Transverse colon (tissue), 4 donors: ENCODE measurements around the gene KRT2. TPM values are rescaled to one million over a fixed set of nuclear protein-coding genes. Genes with fewer than 3 reads are reported as not detected.

Source experiments
- DNase-seq: peaks from one replicate; pipeline ENCODE4 v3.0.0-alpha.2; 2019
- H3K27ac ChIP-seq, 4 donors: fragments of 200-600 bp; sonication (generic); 2 replicates each; pipeline ENCODE4 v1.5.1; 2016 to 2018; ENCODE audit warnings: inconsistent platforms in 4 of 4
- H3K27me3 ChIP-seq: fragments of 200-600 bp; sonication (generic); 2 replicates; pipeline ENCODE4 v1.5.1; 2017; ENCODE audit warnings: inconsistent platforms
- H3K36me3 ChIP-seq, 4 donors: fragments of 200-600 bp; sonication (generic); 2 replicates each; pipeline ENCODE4 v1.5.1; 2017 to 2019; ENCODE audit warnings: inconsistent platforms in 4 of 4
- H3K4me1 ChIP-seq, 4 donors: fragments of 200-600 bp; sonication (generic); 2 replicates each; pipeline ENCODE4 v1.5.1; 2017 to 2020; ENCODE audit warnings: inconsistent platforms in 4 of 4
- H3K4me3 ChIP-seq, 4 donors: fragments of 200-600 bp; sonication (generic); 1 replicate in 1 of 4; 2 replicates in 3 of 4; pipeline versions ENCODE4 v1.5.1 to v1.6.1; 2017 to 2019; ENCODE audit warnings: inconsistent platforms in 4 of 4
- H3K9me3 ChIP-seq, 2 donors: fragments of 200-600 bp; sonication (generic); 2 replicates each; pipeline ENCODE4 v1.5.1; 2017 to 2019; ENCODE audit warnings: inconsistent platforms in 2 of 2
- EP300 ChIP-seq: sonication (generic); formaldehyde crosslinking; IDR thresholded peaks from one replicate; pipeline ENCODE4 v1.6.1; 2017; ENCODE audit warnings: antibody characterized with exemption, low read depth
- POLR2A ChIP-seq: fragments of 450-650 bp; IDR thresholded peaks from one replicate; pipeline ENCODE4 v1.6.1; 2016; ENCODE audit warnings: antibody characterized with exemption, mild to moderate bottlenecking, moderate library complexity
- POLR2AphosphoS5 ChIP-seq, 3 donors: sonication (generic); formaldehyde crosslinking; IDR thresholded peaks; one replicate each; pipeline ENCODE4 v1.6.1; 2016; ENCODE audit warnings: antibody characterized with exemption in 3 of 3
- WGBS, 2 donors: methylation state at CpG; one replicate each; pipeline ENCODE4 v1.1.5; 2018; ENCODE audit warnings: low coverage in 1 of 2; 5-methylcytosine and 5-hydroxymethylcytosine counted together
- in situ Hi-C, 4 donors: fragments of 200-750 bp; cut with MboI; loops; one replicate each; pipeline versions ENCODE4 v1.15.0 to v1.15.1; 2017; ENCODE audit warnings: low sequenced_read_pairs in 3 of 4, low pct_ligation_motif_present in 1 of 4, low pct_unique_long_range_greater_than_20kb in 1 of 4
- intact Hi-C: fragments of 100-400 bp; cut with DNase I; formaldehyde crosslinking; loops from one replicate; pipeline ENCODE4 v1.15.1; 2023; ENCODE audit warnings: low total_unique reads
- total RNA-seq, 4 donors: library from RNA; depleted of rRNA; stranded (reverse); fragments of >200 nt; gene quantifications; one replicate each; pipeline ENCODE4 v1.1.0, GENCODE V29; 2016
- TF ChIP-seq, protein P1 (sequence below), 5 experiments: fragments of 200-600 bp in 3 of 5; fragments of 450-650 bp in 2 of 5; sonication (generic) in 3 of 5; IDR thresholded peaks; 1 replicate in 2 of 5; 2 replicates in 3 of 5; pipeline ENCODE4 v1.5.1; 2016 to 2017; ENCODE audit warnings: antibody characterized with exemption in 5 of 5, inconsistent platforms in 3 of 5, mild to moderate bottlenecking in 2 of 5, moderate library complexity in 1 of 5

Gene KRT2
- total RNA-seq, 4 donors from 2014 or later = not detected

GRCh38 chr12:52662093-52662917 is 10.3 kb upstream of the KRT2 start:
- peaks cover 13% of the 10 kb centered on the region for H3K27me3 ChIP-seq
- TF ChIP-seq POLR2AphosphoS5 (IDR thresholded peaks at IDR 0.05) = no peak
- TF ChIP-seq POLR2A = no peak
- TF ChIP-seq, protein P1, sequence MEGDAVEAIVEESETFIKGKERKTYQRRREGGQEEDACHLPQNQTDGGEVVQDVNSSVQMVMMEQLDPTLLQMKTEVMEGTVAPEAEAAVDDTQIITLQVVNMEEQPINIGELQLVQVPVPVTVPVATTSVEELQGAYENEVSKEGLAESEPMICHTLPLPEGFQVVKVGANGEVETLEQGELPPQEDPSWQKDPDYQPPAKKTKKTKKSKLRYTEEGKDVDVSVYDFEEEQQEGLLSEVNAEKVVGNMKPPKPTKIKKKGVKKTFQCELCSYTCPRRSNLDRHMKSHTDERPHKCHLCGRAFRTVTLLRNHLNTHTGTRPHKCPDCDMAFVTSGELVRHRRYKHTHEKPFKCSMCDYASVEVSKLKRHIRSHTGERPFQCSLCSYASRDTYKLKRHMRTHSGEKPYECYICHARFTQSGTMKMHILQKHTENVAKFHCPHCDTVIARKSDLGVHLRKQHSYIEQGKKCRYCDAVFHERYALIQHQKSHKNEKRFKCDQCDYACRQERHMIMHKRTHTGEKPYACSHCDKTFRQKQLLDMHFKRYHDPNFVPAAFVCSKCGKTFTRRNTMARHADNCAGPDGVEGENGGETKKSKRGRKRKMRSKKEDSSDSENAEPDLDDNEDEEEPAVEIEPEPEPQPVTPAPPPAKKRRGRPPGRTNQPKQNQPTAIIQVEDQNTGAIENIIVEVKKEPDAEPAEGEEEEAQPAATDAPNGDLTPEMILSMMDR (IDR thresholded peaks at IDR 0.05) = no peak
- no peak for TF ChIP-seq EP300
- no peaks in the 10 kb centered on the region for H3K9me3 ChIP-seq
- WGBS, 2 donors = 80 to 95% methylated on average over 4 to 10 of the region's 10 CpGs
- H3K27ac ChIP-seq = no peak overlapping the region
- no peak overlapping the region for H3K4me3 ChIP-seq
- H3K4me1 ChIP-seq = no peaks in the 10 kb centered on the region
- intact Hi-C loops (no loop called here), in situ Hi-C loops (no loop called here)
- H3K36me3 ChIP-seq = no peaks in the 10 kb centered on the region
- no peak for DNase-seq

GRCh38 chr12:52661668-52662067 is 9.7 kb upstream of the KRT2 start:
- Histone ChIP-seq H3K27me3 (peaks cover 13% of the 10 kb centered on the region), H3K4me3 (no peak overlapping the region), H3K9me3 (no peaks in the 10 kb centered on the region), H3K4me1 (no peaks in the 10 kb centered on the region), H3K36me3 (no peaks in the 10 kb centered on the region), H3K27ac (no peak overlapping the region)
- TF ChIP-seq, protein P1 (IDR thresholded peaks at IDR 0.05) = no peak
- TF ChIP-seq POLR2A (no peak), POLR2AphosphoS5 (IDR thresholded peaks at IDR 0.05) (no peak), EP300 (no peak)
- in situ Hi-C loops (no loop called here), intact Hi-C loops (no loop called here)
- DNase-seq = no peak
- WGBS, 2 donors = 85 to 97% methylated on average over 3 of the region's 3 CpGs

DNA sequence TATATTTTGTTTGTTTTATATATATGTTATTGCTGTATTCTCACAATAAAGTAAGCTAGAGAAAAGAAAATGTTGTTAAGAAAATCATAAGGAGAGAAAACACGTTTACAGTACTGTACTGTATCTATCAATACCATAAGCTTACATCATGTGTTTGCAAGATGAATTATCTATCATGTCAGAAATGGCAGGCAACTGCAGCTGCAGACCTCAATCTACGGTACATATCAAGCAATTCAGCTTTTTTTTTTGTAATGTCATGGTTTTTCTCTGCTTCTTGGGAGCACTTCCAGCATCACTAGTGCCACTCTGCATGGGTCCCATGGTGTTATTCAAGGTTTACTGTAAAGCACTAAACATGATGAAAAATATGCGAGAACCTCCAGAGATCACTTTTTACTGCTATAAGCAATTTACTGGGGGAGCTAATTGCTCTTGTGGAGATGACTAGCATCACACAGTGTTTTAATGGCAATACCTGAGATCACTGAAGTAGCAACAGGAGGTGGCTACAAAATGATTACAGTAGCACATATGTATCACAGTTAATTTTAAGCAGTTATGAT is 9.0 kb upstream of the KRT2 start:
- H3K27ac ChIP-seq = no peak overlapping the region
- peaks cover 7% of the 10 kb centered on the region for H3K27me3 ChIP-seq
- DNase-seq = no peak
- intact Hi-C loops (no loop called here), in situ Hi-C loops (no loop called here)
- TF ChIP-seq POLR2A (no peak), POLR2AphosphoS5 (IDR thresholded peaks at IDR 0.05) (no peak), EP300 (no peak)
- TF ChIP-seq, protein P1 (IDR thresholded peaks at IDR 0.05) = no peak
- H3K36me3 ChIP-seq = no peaks in the 10 kb centered on the region
- H3K9me3 ChIP-seq = no peaks in the 10 kb centered on the region
- 70 to 72% methylated on average over 3 of the region's 3 CpGs for WGBS, 2 donors
- H3K4me3 ChIP-seq = no peak overlapping the region
- no peaks in the 10 kb centered on the region for H3K4me1 ChIP-seq

DNA sequence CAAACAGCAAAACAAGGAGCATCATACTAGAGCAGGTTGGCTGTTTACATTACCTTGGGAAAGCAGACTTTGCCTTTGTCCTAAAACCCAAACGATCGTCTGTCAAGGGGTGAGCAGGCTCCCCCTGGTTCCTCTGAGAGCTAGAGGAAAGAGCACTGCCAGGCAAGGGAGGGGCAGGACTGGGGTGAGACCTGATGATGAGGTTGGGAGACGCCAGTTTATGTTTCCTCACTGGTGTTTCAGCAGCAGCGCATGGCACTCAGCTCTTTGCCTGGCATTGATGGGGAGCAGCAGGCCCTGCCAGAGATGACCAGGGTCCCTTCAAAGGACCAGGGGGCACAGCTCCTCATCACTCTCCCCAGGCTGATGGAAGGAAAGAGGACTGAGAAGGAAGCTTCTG is 7.9 kb upstream of the KRT2 start:
- TF ChIP-seq POLR2AphosphoS5 (IDR thresholded peaks at IDR 0.05) (no peak), EP300 (no peak), POLR2A (no peak)
- TF ChIP-seq, protein P1 (IDR thresholded peaks at IDR 0.05) = no peak
- H3K9me3 ChIP-seq = no peaks in the 10 kb centered on the region
- in situ Hi-C loops = no loop called here
- H3K4me1 ChIP-seq = no peaks in the 10 kb centered on the region
- H3K27me3 ChIP-seq = peaks cover 8% of the 10 kb centered on the region
- intact Hi-C loops = no loop called here
- no peak overlapping the region for H3K4me3 ChIP-seq
- no peaks in the 10 kb centered on the region for H3K36me3 ChIP-seq
- no peak for DNase-seq
- H3K27ac ChIP-seq = no peak overlapping the region
- WGBS, 2 donors = 78% methylated on average over 4 of the region's 4 CpGs; no CpG with 5 or more reads in 1 of the 2 donors
